Stimulated activated CD8-positive, alpha-beta memory T cell treated with anti-CD3 and anti-CD28 coated beads, Interleukin-12 subunit alpha, Interleukin-12 subunit beta, amount 100 ng/mL, for 4 hours (primary cell): ENCODE data around the gene EHBP1.

ENCODE experiments used
- DNase-seq: peaks from one replicate; pipeline ENCODE4 v3.0.0-alpha.2; 2020; ENCODE audit warnings: low read depth

The EHBP1 gene

GRCh38 chr2:62884514-62884913 lies 179.0 kb downstream of the EHBP1 start:
- no peak for DNase-seq

DNA sequence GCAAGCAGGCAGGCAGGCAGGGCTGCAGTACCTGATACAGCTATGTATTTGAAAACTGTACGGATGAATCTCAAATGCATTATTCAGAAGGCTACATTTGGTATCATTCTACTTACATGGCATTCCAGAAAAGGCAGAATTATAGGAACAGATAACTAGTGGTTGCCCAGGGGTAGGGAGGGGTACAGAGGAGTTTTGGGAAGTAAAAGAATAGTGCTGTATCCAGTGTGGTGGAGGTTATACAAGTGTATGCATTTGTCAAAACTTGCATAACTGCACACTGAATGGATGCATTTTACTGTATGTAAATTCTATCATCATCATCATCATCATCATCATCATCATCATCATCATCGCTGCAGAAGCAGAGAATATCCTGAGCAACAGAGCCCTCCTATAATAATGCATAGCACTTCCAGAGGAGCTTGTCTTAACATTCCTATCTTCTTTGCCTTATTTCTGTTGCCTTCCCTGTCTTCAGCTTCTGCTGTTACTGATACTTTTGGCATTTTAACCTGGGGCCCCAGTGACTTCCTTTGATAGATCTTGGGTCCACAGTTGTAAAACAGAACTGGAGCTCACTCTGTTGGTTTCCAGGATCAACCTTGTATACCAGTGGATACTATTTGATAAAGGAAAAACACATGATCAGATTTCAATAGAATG lies 189.6 kb downstream of the EHBP1 start:
- no peak for DNase-seq

DNA sequence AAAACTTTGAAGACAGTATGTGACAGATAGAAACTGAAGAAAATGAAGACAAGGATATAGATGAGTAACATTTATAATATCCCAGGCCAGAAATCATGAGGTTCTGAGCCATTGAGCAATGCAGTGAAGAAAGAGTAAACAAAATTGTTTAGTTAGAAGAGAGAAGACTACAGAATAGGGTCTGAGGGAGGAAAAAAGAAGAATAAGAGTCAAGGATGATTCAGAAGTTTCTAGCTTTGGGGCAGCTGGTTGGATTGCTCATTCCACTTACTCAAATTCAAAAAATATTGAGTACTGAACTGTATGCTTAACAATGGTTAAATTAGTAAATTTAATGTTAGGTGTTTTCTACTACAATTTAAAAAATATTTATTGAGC lies 190.1 kb downstream of the EHBP1 start:
- no peak for DNase-seq

GRCh38 chr2:62897187-62897827 lies 191.8 kb downstream of the EHBP1 start:
- no peak for DNase-seq

GRCh38 chr2:62904344-62904743 lies 198.8 kb downstream of the EHBP1 start:
- no peak for DNase-seq

GRCh38 chr2:62908145-62908544 lies 202.6 kb downstream of the EHBP1 start:
- no peak for DNase-seq

- DNase-seq: no peak
These were observed 207.8 kb downstream of the EHBP1 start for GRCh38 chr2:62913311-62913710.

- no peak for DNase-seq
These were observed 213.5 kb downstream of the EHBP1 start for GRCh38 chr2:62919041-62919440.

GRCh38 chr2:62920070-62920469 lies 214.6 kb downstream of the EHBP1 start:
- DNase-seq: no peak

DNA sequence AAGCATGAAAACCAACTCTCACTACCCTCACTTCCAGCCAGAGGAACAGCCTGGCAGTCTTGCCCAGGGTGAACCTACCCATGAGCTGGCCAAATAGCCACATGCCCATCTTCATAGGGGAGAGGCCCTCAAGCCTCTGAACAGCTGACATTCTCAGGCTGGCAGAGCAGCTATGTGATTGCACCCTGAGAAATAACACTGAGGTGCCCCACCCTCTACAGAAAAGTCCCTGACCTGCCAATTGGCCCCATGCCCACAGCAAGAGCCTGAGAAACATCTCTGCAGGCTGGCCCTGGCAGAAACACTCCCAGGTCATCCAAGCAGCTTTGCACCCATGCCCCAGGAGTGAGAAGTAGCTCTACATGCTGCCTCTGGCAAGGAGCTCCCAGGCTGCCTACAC lies 217.7 kb downstream of the EHBP1 start:
- no peak for DNase-seq

- no peak for DNase-seq
These were observed 218.4 kb downstream of the EHBP1 start for GRCh38 chr2:62923881-62924280.

- DNase-seq: no peak
These were observed 222.5 kb downstream of the EHBP1 start for GRCh38 chr2:62928015-62928414.

GRCh38 chr2:62931536-62931935 lies 226.0 kb downstream of the EHBP1 start:
- DNase-seq: no peak

- no peak for DNase-seq
These were observed 227.9 kb downstream of the EHBP1 start for GRCh38 chr2:62933398-62933917.

DNA sequence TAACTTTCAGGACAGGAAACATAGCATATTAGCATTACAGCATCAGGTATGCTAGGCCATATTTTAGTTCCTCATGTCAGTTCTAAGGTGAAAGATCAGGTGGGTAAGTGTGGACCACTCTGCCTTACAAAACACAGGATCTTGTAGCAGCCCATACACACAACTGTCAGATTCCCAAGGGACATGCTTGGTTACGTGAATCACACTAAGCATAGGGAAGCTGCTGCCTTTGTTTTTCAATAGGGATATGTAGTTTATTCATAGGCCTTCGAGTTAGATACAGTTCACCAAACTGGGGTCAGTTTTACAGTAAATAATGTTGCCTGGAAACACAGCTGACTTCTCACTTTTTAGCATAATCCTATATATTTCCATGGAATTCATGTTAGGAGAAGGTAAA lies 229.0 kb downstream of the EHBP1 start:
- no peak for DNase-seq

DNA sequence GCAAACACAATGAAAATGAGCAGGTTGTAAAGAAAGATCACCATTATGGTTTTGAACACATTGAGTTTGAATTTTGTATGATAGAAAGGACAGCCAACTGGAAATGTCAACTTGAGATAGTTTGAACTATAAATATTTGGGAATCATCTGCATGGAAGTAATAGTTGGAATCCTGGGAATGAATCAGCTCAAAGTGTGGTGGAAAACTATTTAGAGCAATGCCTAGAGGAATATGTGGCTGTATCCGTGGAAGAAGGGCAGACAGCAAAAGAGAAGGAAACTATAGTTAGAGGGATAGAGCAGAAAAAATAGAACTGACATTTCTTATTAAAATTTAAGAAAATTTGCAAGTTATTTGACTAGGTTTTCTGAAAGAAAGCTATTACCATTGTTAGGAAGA lies 232.6 kb downstream of the EHBP1 start:
- no peak for DNase-seq

DNA sequence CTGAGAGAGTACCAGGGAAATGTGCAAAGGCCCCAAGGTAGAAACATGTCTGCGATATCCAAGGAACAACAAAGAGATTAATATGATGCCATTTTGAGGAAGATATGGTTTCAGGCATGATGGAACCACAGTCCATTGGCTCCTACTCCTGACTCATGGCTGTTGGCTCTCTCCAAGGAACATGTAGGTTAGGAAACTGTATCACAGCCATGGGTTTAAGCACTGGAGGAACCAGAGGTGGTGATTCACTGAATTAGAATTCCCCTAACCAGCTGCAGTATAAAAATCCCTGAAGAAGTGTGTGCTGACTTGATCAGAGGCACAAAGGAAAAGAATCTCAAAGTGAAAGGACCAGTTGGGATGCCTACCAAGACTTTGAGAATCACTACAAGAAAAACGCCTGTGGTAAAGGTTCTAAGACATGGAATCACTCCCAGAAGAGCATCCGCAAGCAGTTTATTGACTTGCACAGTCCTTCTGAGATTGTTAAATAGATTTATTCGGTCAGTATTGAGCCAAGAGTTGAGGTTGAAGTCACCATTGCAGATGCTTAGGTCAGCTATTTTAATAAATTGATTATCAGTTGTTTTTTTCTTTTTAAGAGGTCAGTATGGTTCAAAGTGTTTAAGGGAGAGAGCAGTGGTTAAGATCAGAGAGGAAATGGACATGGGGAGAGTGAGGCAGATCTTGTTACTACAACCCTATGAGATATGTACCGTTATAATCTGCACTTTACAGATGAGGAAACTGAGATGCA lies 234.4 kb downstream of the EHBP1 start:
- DNase-seq: no peak

- DNase-seq: no peak
These were observed 235.2 kb downstream of the EHBP1 start for GRCh38 chr2:62940697-62941096.

DNA sequence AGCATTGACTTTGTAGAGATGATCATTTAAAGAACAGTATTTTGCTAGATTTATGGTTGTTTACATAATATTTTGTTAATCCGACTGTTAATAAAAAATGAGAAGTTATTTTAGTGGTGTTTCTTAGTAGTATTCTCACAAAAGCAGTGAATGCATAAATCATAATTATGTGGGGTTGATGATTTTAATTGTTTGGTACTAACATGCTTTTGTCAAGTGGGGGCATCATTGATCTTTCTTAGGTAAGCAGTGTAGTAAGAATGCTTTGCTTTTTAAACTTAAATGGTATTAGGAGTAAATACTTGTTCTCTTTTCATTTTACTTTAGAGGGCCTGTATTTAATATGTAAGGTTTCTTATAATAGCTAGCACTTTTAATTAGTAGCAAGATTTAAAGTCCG lies 235.9 kb downstream of the EHBP1 start:
- no peak for DNase-seq

DNA sequence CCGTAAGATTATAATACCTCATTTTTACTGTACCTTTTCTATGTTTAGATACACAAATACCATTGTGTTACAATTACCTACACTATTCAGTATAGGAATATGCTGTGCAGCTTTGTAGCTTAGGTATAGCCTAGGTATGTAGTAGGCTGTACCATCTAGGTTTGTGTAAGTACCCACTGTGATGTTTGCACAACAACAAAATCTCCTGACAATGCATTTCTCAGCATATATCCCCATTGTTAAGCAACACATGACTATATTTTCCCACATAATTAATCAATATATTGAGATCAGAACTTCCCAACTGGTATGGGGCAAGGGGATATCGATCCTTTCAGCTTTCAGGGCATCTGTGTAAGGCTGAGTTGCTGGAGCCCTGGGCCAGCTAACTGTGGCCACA lies 238.8 kb downstream of the EHBP1 start:
- DNase-seq: no peak

DNA sequence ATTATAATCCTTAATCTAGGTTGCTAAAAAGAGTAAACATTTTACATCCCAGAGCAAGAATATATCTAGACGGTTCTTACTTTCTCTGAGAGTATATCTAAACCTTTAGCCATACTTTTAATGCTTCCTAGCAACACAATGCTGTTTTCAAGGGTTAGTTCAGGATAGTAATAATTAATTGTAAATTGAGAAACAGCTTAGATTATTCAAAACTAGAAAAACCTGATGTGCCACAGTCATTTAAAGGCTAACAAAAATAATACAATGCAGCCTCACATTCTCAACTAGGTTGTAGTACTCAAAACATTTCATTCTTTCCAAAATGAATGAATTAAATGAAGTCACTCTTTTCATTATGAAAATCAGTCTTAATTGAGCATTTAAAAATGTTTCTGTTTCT lies 241.9 kb downstream of the EHBP1 start:
- no peak for DNase-seq

GRCh38 chr2:62956651-62957050 lies 251.1 kb downstream of the EHBP1 start:
- DNase-seq: no peak

DNA sequence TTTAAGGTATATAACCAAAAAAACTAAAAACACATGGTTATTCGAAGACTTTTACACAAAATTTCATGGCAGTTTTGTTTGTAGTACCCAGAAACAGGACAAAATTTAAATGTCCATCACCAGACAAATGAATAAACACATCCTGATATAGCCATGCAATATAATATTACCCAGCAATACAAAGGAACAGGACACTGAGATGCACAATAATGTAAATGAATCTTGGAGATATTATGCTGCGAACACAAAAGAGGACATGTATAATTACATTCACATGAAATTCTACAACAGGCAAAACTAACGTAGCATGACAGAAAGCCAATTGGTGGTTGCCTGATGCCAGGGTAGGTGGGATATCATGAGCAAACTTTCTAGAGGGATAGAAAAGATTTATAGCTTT lies 252.7 kb downstream of the EHBP1 start:
- no peak for DNase-seq
